Measurements from ENCODE around the gene CD58. TPM values are rescaled to one million over a fixed set of nuclear protein-coding genes. Genes with fewer than 3 reads are reported as not detected.

CD58 gene
- total RNA-seq, 1 donor: 23.5 TPM

DNA sequence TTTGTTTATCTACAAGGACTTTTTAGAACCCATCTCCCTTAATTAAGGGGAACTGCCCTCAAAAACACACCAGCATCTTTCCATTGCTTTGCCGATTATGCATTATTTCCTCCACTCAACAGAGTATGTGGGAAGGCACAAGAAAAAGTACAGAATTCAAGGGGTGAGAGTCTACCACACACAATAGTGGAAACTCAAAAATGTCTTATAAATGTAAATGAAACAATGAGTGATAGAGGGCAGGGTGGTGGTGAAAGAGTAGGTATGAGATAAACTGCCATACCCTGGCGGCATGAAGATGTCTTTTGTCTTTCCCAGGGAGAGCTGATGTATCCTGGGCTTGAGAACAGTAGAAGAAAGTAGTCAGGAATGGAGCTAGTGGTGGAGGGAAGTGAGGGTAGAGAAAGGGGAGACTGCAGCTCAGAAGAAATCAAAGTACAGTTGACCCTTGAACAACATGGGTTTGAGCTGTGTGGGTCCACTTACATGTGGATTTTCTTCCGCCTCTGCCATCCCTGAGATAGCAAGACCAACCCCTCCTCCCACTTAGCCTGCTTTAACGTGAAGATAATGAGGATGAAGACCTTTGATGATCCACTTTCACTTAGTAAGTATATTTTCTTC lies 24.4 kb downstream of the CD58 start:
- peaks cover 4% of the 10 kb centered on the region for H3K36me3 ChIP-seq (ENCODE audit: insufficient read depth, low read length)
- no peak for DNase-seq (ENCODE audit: insufficient read length, low spot score, missing footprints)
- no peaks in the 10 kb centered on the region for H3K4me1 ChIP-seq (ENCODE audit: insufficient read depth, low read length)
- H3K9me3 ChIP-seq (ENCODE audit: low read depth, low read length): no peaks in the 10 kb centered on the region
- H3K27me3 ChIP-seq (ENCODE audit: insufficient read depth, low read length): no peaks in the 10 kb centered on the region
- TF ChIP-seq, protein P1, sequence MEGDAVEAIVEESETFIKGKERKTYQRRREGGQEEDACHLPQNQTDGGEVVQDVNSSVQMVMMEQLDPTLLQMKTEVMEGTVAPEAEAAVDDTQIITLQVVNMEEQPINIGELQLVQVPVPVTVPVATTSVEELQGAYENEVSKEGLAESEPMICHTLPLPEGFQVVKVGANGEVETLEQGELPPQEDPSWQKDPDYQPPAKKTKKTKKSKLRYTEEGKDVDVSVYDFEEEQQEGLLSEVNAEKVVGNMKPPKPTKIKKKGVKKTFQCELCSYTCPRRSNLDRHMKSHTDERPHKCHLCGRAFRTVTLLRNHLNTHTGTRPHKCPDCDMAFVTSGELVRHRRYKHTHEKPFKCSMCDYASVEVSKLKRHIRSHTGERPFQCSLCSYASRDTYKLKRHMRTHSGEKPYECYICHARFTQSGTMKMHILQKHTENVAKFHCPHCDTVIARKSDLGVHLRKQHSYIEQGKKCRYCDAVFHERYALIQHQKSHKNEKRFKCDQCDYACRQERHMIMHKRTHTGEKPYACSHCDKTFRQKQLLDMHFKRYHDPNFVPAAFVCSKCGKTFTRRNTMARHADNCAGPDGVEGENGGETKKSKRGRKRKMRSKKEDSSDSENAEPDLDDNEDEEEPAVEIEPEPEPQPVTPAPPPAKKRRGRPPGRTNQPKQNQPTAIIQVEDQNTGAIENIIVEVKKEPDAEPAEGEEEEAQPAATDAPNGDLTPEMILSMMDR (IDR thresholded peaks at IDR 0.05; ENCODE audit: extremely low read depth, low read depth, low read length): no peak
- H3K4me2 ChIP-seq (ENCODE audit: insufficient read depth, low read length): no peak overlapping the region
- no peak overlapping the region for H3K4me3 ChIP-seq (ENCODE audit: insufficient read depth, low read length)
- H2AFZ ChIP-seq (ENCODE audit: low read length): no peak overlapping the region
- H3K27ac ChIP-seq (ENCODE audit: low read depth, low read length): no peak overlapping the region
- no peaks in the 10 kb centered on the region for H4K20me1 ChIP-seq (ENCODE audit: insufficient read depth, low read length)
- H3K79me2 ChIP-seq (ENCODE audit: insufficient read depth, low read length): peaks cover 4% of the 10 kb centered on the region

DNA sequence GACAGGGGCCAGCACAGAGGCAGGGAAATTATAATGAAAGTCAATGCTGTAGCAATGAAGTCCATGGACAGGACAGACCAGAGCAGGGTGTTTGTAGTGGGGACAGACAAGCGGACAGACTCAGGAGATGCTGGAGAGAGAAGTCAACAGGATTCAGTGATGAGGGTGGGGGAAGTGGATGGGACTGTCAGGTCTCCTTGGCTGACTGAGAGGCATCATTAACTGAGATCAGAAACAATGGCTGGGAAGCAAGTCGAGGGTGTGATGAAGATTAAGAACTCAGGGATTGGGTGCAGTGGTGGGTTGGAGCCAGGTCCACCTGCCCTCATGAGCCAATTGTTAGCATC lies 25.5 kb downstream of the CD58 start:
- H3K9me3 ChIP-seq (ENCODE audit: low read depth, low read length): no peaks in the 10 kb centered on the region
- no peaks in the 10 kb centered on the region for H3K79me2 ChIP-seq (ENCODE audit: insufficient read depth, low read length)
- H3K27ac ChIP-seq (ENCODE audit: low read depth, low read length): no peak overlapping the region
- no peak overlapping the region for H3K4me3 ChIP-seq (ENCODE audit: insufficient read depth, low read length)
- no peaks in the 10 kb centered on the region for H4K20me1 ChIP-seq (ENCODE audit: insufficient read depth, low read length)
- H3K27me3 ChIP-seq (ENCODE audit: insufficient read depth, low read length): no peaks in the 10 kb centered on the region
- TF ChIP-seq, protein P1 (IDR thresholded peaks at IDR 0.05; ENCODE audit: extremely low read depth, low read depth, low read length): no peak
- H3K4me1 ChIP-seq (ENCODE audit: insufficient read depth, low read length): no peaks in the 10 kb centered on the region
- H3K4me2 ChIP-seq (ENCODE audit: insufficient read depth, low read length): no peak overlapping the region
- peaks cover 4% of the 10 kb centered on the region for H3K36me3 ChIP-seq (ENCODE audit: insufficient read depth, low read length)
- H2AFZ ChIP-seq (ENCODE audit: low read length): no peak overlapping the region
- DNase-seq (ENCODE audit: insufficient read length, low spot score, missing footprints): no peak

DNA sequence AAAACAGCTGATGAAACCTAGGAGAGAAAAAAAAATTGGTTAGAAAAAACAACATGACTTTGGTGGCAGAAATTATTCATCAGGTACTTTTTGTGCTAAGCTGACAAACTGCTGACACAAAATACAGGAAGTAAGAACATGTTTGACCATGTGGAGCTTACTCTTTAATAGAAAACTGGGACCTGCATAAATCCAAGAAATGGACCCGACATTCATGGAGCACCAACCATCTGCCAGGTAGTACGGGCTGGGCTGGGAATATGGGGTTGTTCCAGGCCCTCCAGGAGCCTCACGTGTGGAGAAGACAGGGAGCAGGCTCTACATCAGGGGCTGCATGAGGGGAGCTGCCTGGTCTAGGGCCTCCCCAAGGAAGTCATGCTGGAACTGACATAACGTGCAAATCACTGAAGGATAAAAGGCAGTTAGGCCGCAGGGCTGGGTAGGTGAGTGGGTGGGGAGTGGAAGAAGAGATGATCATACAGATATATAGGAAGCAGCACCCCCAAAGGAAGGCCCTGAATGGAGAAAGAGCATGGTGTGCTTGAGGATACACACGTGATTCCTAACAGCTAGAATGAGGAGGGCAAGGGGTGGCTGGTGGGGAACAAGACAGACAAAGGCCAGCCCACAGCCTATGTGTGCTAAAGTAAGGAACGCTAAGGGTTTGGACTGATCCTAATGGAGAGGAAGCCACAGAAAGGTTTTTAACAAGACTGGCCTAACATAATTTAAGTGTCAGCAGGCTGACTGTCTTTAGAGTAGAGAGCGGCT lies 26.1 kb downstream of the CD58 start:
- no peak overlapping the region for H3K27ac ChIP-seq (ENCODE audit: low read depth, low read length)
- H3K9me3 ChIP-seq (ENCODE audit: low read depth, low read length): no peaks in the 10 kb centered on the region
- TF ChIP-seq, protein P1 (IDR thresholded peaks at IDR 0.05; ENCODE audit: extremely low read depth, low read depth, low read length): no peak
- no peaks in the 10 kb centered on the region for H4K20me1 ChIP-seq (ENCODE audit: insufficient read depth, low read length)
- no peaks in the 10 kb centered on the region for H3K4me1 ChIP-seq (ENCODE audit: insufficient read depth, low read length)
- H3K4me3 ChIP-seq (ENCODE audit: insufficient read depth, low read length): no peak overlapping the region
- DNase-seq (ENCODE audit: insufficient read length, low spot score, missing footprints): no peak
- peaks cover 4% of the 10 kb centered on the region for H3K36me3 ChIP-seq (ENCODE audit: insufficient read depth, low read length)
- no peaks in the 10 kb centered on the region for H3K27me3 ChIP-seq (ENCODE audit: insufficient read depth, low read length)
- H3K4me2 ChIP-seq (ENCODE audit: insufficient read depth, low read length): no peak overlapping the region
- H2AFZ ChIP-seq (ENCODE audit: low read length): no peak overlapping the region
- H3K79me2 ChIP-seq (ENCODE audit: insufficient read depth, low read length): no peaks in the 10 kb centered on the region

GRCh38 chr1:116540088-116540487 lies 30.7 kb downstream of the CD58 start:
- H3K36me3 ChIP-seq (ENCODE audit: insufficient read depth, low read length): peaks cover 6% of the 10 kb centered on the region
- no peak overlapping the region for H3K4me3 ChIP-seq (ENCODE audit: insufficient read depth, low read length)
- H3K4me2 ChIP-seq (ENCODE audit: insufficient read depth, low read length): no peak overlapping the region
- TF ChIP-seq, protein P1 (IDR thresholded peaks at IDR 0.05; ENCODE audit: extremely low read depth, low read depth, low read length): no peak
- H4K20me1 ChIP-seq (ENCODE audit: insufficient read depth, low read length): no peaks in the 10 kb centered on the region
- H2AFZ ChIP-seq (ENCODE audit: low read length): no peak overlapping the region
- H3K4me1 ChIP-seq (ENCODE audit: insufficient read depth, low read length): peaks cover 3% of the 10 kb centered on the region
- H3K27me3 ChIP-seq (ENCODE audit: insufficient read depth, low read length): no peaks in the 10 kb centered on the region
- H3K27ac ChIP-seq (ENCODE audit: low read depth, low read length): no peak overlapping the region
- H3K9me3 ChIP-seq (ENCODE audit: low read depth, low read length): no peaks in the 10 kb centered on the region
- DNase-seq (ENCODE audit: insufficient read length, low spot score, missing footprints): no peak
- no peaks in the 10 kb centered on the region for H3K79me2 ChIP-seq (ENCODE audit: insufficient read depth, low read length)

All from osteoblast (primary cell).